CD4-positive, alpha-beta T cell treated with Interleukin-1 beta for 1 hour (primary cell): ENCODE measurements around the gene NAGLU.

Experiments
- DNase-seq, 2 donors: peaks; one replicate each; pipeline ENCODE4 v3.0.0-alpha.2; 2020 to 2022

The NAGLU gene

DNA sequence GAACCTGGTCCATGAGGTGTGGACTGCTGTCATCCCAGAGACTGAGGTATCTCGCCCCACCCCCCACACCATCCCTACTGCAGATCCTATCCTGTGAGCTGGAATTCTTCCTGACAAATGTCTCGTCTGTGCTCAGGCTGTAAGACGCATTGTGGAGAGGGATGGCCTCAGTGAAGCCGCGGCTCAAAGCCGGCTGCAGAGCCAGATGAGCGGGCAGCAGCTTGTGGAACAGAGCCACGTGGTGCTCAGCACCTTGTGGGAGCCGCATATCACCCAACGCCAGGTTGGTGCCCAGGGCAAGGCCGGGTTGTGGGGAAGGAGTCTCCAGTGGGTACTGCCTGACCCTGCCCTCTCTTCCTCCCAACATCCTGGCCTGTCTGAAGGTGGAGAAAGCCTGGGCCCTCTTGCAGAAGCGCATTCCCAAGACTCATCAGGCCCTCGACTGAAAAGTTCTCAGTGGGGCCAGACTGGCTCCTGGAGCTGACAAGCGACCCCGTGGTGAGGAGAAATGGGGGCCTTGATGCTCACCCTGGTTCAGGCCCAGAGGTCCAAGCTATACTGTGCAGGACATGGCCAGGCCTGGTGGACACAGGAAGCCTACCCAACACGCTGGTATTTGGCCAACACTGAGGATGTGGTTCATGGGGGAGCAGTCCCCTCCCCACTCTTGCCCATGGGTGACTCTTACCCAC is 29.6 kb downstream of the NAGLU start:
- DNase-seq: no peak

DNA sequence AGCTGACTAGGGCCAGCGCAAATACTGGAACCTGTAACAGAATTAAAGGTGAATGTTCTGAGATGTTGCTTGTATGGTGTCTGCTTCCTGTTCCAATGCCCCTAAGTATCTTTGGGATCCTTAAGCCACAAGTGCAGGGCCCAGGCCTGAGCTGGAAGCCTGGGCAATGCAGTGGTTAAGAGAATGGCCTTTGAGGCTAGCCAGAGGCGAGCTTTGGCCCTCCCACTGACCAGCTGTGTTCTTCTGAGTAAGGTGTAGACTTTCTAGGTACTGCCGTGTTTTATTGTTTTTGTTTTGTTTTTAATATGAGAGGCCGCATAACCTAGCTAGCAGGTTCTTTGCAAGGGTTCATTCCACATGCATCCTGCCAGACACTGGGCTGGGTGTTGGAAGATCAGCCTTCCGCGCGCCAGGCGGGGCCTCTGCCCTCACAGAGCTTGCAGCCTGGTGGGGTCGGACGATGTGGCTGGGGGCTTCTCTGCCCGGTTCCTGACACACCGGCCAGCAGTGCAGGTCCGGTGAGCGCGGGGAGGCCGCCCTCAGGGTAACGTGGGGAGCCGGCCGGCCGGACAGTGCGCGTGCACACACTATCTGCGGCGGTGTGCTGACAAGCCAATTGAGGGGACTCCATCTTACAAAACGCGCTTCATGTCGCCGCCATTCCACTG is 30.3 kb downstream of the NAGLU start:
- no peak for DNase-seq

GRCh38 chr17:42566883-42567573 is 31.0 kb downstream of the NAGLU start, which contains the start of gene MLX:
Gene MLX (plus strand): TSS chr17:42567100. CDS start chr17:42567125, 25 bp downstream.
- DNase-seq: peak; percentile 92

DNA sequence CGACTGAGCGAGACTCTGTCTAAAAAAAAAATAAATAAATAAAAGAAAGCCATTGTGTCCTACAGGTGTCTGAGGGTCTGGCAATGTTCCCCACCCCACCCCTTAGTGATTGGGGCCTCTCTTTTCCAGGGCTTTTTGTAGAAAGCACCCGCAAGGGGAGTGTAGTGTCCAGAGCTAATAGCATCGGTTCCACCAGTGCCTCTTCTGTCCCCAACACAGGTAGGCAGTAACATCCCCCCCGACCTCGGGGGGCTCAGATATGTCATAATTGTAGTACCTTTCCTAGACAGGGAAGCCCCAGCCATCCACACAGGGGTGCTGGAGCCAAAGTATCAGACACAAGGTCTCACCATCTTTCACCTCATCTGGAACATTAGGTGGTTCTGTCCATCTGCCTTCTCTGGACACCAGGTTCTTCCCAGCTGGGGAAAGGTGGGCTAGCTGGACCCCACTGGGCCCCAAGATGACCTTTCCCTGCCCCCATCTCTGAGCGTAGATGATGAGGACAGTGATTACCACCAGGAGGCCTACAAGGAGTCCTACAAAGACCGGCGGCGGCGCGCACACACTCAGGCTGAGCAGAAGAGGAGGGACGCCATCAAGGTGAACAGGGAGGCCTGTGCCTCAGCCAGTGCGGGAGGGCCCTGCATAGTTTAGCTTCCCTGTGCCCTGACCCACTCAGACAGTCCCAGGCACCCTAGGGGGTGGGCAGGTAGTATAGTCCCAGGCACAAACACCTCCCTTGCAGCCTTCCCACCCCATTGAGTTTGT is 32.5 kb downstream of the NAGLU start:
- DNase-seq: no peak

DNA sequence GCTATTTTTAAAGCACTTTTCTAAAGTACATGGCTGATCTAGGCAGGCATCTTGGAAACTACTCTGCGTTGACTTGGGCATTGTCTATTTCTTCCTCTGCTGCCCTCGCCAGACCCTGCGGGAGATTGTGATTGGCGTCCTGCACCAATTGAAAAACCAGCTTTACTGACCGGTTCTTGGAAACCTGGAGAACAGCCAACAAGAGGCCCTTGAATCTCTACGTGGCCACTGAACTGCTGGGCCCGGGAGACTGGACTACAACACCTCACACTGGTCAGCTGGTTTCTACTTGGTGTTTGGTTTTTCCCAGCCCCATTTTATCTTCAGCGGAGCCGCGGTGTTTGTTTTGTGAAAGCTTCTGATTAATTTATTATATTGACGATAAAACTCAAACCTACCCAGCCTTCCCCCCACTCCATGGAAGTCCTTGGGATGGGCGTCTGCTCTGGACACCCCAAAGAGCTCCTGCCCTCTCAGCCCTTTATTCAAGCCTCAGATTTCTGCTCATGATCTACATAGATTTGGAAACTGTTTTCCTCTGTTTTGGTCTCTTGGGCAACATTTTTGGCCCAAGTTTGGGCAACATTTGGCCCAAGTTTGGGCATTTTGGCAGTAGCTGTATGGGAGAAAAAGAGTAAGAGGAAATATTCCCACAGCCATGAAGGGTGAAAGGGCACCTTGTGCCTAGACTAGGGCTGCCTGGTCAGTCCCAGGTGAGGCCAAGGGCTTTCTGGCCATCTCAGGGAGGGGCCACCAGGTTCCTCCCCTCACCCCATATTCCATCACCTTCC is 35.6 kb downstream of the NAGLU start:
- no peak for DNase-seq

DNA sequence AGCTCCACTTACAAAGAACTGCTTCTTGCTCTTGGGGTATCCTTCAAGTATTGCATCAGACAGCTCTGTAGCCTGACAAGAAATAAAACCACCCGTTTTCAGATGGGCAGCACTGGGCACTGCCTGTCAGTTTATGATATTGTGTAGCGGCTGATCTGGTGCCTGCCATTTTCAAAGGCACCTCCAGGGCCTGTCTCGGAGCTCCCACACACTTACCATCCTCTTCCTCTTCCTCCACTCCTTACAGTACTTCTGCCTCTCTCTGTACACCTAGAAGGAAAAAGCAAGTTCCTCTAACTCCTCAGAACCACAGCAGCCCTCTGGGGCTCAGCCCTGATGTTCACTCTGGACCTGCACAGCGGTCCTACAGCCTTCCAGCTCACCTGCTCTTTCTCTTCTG is 37.1 kb downstream of the NAGLU start:
- no peak for DNase-seq

GRCh38 chr17:42574463-42574862 is 38.4 kb downstream of the NAGLU start:
- DNase-seq: no peak

GRCh38 chr17:42577140-42577531 is 41.1 kb downstream of the NAGLU start:
- DNase-seq: no peak

DNA sequence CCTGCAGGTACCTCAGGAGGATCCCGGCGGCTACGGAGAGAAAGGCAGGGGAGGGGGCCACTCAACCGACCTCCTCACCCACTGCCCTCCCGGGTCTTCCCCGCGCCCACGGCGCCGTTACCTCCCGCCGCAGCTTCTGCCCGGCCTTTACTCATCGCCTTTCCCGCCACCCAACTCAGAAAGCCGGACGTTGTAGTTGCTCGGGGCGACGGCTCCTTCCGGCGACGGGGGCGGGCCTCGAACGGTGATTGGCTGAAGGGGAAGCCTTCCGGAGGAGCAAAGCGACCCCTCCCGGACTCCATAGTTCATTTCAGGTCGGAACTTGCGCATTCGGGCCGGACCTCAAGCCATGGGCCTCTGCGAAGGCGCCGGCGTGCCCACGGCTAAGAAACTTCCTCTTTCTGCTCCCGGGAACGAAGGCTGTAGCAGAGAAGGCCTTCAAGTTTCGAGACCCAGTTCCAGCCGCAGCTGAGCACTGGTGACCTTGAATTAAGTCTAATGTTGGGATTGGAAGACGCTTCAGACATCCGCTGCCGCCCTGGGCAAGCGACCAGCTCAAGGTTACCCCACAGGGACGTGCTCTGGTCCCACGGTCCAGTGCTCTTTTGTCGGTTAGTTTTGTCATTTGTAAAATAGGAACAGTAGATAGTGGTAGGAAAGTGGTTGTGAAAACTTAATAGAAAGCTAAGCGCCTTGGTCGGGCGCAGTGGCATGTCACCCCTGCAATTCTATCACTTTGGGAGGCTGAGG is 41.7 kb downstream of the NAGLU start, which contains the start of gene PSMC3IP:
PSMC3IP (minus strand) TSS at position 198 of the 750 bp plus-strand sequence; CDS start at position 155, 43 bp downstream.
- DNase-seq: peak; percentile 91 to 93

- peak; percentile 72 to 73 for DNase-seq
These were observed 42.3 kb downstream of the NAGLU start for GRCh38 chr17:42578282-42578869.

GRCh38 chr17:42579794-42580551 is 43.9 kb downstream of the NAGLU start:
- no peak for DNase-seq

DNA sequence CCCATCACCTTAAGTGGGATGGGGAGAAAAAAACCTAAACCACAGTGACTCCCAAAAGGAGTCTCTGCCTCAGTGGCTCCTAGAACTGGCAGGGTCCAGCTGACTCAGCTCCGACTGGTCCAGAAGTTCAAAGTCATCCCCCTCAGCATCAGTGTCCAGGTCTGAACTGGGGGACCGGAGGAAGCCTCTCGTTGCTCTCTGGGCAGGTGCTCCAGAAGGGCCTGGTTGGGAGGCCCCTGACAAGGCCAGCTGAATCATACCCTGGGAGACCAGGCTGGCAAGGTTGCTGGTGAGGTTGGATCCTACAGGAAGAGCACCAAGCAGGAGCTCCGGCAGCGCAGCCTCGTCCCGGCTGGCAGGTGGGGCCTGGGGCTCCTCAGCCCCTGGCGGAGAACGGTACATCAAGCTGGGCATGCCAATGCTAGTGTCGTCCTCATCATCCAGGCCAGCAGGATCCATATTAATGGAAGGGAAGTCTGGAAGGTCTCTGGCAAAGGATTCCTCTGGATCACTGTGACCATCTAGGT is 45.8 kb downstream of the NAGLU start:
- no peak for DNase-seq

DNA sequence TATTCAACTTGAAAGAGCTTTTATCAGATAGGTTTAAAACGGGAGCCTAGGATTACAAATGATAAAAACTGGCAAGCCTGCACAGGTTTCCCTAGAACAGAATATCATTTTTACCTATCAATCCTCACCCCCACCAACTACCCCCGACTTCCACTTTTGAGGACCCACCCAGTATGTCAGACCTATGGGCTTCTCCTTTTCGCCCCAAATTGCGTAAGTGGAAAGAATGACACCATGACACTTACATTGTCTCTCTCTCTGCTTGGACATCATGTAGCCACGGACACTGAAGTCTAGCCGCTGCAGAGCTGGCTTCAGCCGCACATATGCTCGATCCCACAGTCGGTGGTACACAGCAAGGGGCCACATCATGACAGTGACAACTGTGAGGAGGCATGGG is 48.8 kb downstream of the NAGLU start:
- no peak for DNase-seq

DNA sequence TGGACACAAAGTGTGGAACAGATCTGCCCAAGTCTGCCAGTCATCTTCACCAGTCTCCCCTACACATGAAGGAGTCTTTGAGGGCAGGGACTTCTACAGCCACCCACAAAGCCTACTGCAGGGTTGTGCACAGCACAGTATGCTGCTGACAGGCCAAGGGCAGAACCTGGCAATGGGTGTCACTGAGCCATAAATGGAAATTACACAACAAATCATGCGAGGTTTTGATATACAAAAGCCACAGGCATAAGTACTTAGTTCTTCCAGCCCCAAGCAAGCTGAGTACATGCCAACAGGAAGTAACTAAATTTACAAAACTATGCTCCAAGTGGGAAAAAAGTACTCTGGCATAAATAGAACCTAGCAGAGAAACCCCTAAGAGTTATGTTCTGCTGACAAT is 49.3 kb downstream of the NAGLU start:
- DNase-seq: no peak

DNA sequence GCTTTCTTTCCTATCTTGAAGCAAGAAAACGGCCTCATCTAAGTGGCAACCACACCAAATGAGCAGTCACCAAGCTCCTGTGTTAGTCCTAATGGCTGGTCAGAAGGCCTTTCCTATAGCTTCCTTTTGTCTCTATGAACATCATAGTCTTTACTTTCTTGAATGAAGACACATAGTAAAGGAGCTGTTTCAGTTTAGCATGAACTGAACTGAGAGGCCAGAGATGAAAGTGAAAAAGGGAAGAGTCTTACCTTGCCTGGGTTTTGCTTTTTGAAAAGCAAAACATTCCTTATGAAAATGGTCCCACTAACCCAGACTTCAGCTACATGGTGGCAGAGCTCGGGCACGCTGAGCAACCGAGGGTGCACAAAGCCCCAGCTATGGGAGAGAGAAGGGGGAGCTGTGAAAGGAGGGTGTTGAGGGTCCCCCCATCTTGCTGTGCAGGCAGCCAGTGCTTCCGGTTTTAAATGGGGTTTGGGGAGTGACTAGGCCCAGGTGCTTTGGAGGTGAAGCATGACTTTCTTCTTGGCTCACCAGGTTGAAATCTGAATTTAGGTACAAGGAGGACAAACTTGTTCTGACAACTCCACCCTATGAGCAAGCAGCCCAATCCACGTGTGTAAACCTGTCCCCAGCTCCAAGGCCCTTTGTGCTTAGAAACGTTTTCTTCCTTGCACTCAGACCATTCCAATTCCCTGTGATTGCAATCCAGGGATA is 50.6 kb downstream of the NAGLU start:
- DNase-seq: no peak

GRCh38 chr17:42590886-42591285 is 54.8 kb downstream of the NAGLU start:
- no peak for DNase-seq

DNA sequence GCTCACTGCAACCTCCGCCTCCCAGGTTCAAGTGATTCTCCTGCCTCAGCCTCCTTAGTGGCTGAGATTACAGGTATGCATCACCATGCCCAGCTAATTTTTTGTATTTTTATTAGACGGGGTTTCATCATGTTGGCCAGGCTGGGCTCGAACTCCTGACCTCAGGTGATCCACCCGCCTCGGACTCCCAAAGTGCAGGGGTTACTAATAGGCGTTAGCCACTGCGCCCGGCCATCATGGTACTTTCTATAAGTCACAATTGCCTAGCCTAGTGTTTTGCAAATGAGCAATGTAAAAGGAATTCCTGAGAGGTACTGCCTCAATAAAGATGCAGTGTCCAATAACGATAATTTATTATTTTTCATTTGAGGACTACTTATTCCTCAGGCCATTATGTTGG is 55.4 kb downstream of the NAGLU start:
- no peak for DNase-seq
